Fibroblast of peridontal ligament (primary cell): ENCODE results near the gene SSH3.

ENCODE experiments used
- DNase-seq: peaks from one replicate; pipeline ENCODE4 v3.0.0-alpha.2; 2010; ENCODE audit errors: extremely low read depth

The SSH3 gene

GRCh38 chr11:67347964-67348749, 44.8 kb downstream of the SSH3 start:
- no peak for DNase-seq

GRCh38 chr11:67349036-67349435, 45.7 kb downstream of the SSH3 start:
- DNase-seq, result no peak

- no peak for DNase-seq
Observed at GRCh38 chr11:67349457-67349856, 46.1 kb downstream of the SSH3 start.

GRCh38 chr11:67349928-67350465, 46.7 kb downstream of the SSH3 start:
- no peak for DNase-seq

- peak; percentile 84 for DNase-seq
Observed at GRCh38 chr11:67351275-67352005, 48.1 kb downstream of the SSH3 start.

- DNase-seq, result no peak
Observed at GRCh38 chr11:67352546-67353316, 49.4 kb downstream of the SSH3 start.

- peak; percentile 84 for DNase-seq
Observed at GRCh38 chr11:67353317-67354074, 50.2 kb downstream of the SSH3 start, which contains the start of gene POLD4. Gene POLD4, minus strand, starts transcription at chr11:67353546. Its CDS starts 147 bp downstream, at chr11:67353399.

- peak; percentile 87 for DNase-seq
Observed at GRCh38 chr11:67354075-67355022, 51.0 kb downstream of the SSH3 start.

- DNase-seq, result no peak
Observed at GRCh38 chr11:67355023-67355793, 51.9 kb downstream of the SSH3 start.

- DNase-seq, result no peak
Observed at GRCh38 chr11:67355794-67356386, 52.6 kb downstream of the SSH3 start.

GRCh38 chr11:67356387-67356863, 53.1 kb downstream of the SSH3 start:
- no peak for DNase-seq

GRCh38 chr11:67356864-67357561, 53.7 kb downstream of the SSH3 start:
- DNase-seq, result peak; percentile 80

- DNase-seq, result peak; percentile 24
Observed at GRCh38 chr11:67357831-67358670, 54.7 kb downstream of the SSH3 start.
